WTC11 (cell line): ENCODE data around the gene SOX18.

Experiments used
- CREB1 ChIP-seq: sonication (generic); formaldehyde crosslinking; IDR thresholded peaks from 2 replicates; pipeline ENCODE4 v1.8.0; 2023; ENCODE audit warnings: mild to moderate bottlenecking, missing genetic modification reagents
- ZNF121 ChIP-seq: sonication (generic); formaldehyde crosslinking; IDR thresholded peaks from 2 replicates; pipeline ENCODE4 v1.8.0; 2023; ENCODE audit warnings: missing genetic modification reagents
- TF ChIP-seq, protein P1 (sequence below): sonication (generic); formaldehyde crosslinking; IDR thresholded peaks from 2 replicates; pipeline ENCODE4 v1.8.0; 2022; ENCODE audit warnings: mild to moderate bottlenecking, missing genetic modification reagents
- TF ChIP-seq, protein P2 (sequence below): fragments of 200-600 bp; IDR thresholded peaks from 2 replicates; pipeline ENCODE4 v1.8.0; 2022; ENCODE audit warnings: antibody characterized with exemption

DNA sequence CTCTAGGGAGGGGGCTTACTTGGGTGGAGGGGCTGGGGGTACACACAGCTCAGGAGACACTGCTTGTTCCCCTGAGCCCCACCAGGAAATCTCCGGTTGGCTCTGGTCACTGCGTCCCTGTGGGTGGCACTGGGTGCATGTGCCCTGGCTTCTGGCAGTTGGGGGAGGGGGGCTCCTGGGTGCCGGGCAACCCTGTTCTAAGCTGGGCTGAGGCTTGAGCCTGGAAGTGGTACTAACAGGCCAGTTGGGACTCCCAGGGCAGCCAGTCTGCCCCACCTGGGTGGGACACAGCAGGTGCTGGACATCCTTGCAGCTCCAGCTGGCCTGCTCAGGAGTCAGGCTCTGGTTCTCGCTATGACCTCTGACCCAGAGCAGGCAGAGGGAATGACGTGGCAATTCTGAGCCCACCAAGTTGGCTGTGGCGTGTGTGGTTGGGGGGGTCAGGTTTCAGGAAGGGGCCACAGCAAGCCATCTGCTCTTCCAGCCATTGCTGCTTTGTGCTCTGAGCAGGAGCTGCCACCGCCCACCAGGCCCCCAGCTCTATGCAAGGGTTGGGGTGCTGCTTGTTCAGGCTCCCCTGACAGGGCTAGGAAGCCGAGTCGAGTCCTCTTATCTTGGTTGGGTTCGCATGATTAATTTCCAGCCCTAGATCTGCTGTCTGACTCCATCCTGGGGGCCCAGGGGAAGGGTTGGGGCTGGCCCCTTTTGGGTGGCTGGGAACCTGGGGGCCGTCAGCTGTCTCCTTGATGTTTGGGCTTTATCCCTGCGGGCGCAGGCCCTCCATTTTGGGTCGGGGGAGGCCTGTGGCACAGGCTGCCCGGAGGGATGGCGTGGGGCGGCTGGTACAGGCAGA is 12.9 kb downstream of the SOX18 start:
- no peak for TF ChIP-seq CREB1 (CRISPR knock-in tag)
- TF ChIP-seq, protein P1, sequence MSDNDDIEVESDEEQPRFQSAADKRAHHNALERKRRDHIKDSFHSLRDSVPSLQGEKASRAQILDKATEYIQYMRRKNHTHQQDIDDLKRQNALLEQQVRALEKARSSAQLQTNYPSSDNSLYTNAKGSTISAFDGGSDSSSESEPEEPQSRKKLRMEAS (CRISPR knock-in tag), result no peak
- no peak for TF ChIP-seq ZNF121 (CRISPR knock-in tag)
- TF ChIP-seq, protein P2, sequence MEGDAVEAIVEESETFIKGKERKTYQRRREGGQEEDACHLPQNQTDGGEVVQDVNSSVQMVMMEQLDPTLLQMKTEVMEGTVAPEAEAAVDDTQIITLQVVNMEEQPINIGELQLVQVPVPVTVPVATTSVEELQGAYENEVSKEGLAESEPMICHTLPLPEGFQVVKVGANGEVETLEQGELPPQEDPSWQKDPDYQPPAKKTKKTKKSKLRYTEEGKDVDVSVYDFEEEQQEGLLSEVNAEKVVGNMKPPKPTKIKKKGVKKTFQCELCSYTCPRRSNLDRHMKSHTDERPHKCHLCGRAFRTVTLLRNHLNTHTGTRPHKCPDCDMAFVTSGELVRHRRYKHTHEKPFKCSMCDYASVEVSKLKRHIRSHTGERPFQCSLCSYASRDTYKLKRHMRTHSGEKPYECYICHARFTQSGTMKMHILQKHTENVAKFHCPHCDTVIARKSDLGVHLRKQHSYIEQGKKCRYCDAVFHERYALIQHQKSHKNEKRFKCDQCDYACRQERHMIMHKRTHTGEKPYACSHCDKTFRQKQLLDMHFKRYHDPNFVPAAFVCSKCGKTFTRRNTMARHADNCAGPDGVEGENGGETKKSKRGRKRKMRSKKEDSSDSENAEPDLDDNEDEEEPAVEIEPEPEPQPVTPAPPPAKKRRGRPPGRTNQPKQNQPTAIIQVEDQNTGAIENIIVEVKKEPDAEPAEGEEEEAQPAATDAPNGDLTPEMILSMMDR, result no peak
